ENCODE data around the gene ST6GAL1.
"Not testable (repeated sequence)": the region's sequence is repeated elsewhere in the genome, so short reads cannot be mapped to it uniquely, and the experiment has no call there.

The ST6GAL1 gene

DNA sequence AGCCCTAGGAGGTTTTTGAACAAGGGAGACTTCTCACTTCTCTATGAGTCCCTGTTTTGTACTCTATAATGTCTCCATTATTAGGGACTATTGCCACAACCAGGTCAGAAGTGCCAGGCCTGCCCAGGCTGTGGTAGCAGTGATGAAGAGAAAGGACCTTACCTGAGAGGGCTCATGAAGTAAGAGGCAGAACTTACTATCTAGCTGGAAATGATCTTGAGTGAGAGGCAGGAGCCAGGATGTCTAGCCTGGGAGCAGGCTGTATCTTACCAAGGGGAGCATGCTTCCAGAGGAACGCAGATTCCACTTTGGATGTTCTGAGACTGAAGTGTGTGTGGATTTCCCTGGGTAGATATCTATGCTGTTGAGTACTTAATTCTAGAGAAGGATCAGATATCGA is 115.7 kb downstream of the ST6GAL1 start:
- DNase-seq (ENCODE audit: low spot score) = no peak

- no peak for DNase-seq (ENCODE audit: low spot score)
These were observed 119.3 kb downstream of the ST6GAL1 start for GRCh38 chr3:187049462-187050101.

GRCh38 chr3:187051066-187051465 is 120.7 kb downstream of the ST6GAL1 start:
- DNase-seq (ENCODE audit: low spot score) = no peak

GRCh38 chr3:187051724-187052366 is 121.5 kb downstream of the ST6GAL1 start:
- DNase-seq (ENCODE audit: low spot score) = no peak

DNA sequence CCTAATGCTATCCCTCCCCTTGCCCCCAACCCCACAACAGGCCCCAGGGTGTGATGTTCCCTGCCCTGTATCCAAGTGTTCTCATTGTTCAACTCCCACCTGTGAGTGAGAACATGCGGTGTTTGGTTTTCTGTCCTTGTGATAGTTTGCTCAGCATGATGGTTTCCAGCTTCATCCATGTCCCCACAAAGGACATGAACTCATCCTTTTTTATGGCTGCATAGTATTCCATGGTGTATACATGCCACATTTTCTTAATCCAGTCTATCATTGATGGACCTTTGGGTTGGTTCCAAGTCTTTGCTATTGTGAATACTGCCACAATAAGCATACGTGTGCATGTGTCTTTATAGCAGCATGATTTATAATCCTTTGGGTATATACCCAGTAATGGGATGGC is 122.1 kb downstream of the ST6GAL1 start:
- DNase-seq (ENCODE audit: low spot score) = not testable (repeated sequence)

DNA sequence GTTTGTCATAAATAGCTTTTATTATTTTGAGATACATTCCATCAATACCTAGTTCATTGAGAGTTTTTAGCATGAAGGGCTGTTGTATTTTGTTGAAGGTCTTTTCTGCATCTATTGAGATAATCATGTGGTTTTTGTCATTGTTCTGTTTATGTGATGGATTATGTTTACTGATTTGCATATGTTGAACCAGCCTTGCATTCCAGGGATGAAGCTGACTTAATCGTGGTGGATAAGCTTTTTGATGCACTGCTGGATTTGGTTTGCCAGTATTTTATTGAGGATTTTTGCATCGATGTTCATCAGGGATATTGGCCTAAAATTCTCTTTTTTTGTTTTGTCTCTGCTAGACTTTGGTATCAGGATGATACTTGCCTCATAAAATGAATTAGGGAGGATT is 124.1 kb downstream of the ST6GAL1 start:
- not testable (repeated sequence) for DNase-seq (ENCODE audit: low spot score)

- DNase-seq (ENCODE audit: low spot score) = not testable (repeated sequence)
These were observed 127.5 kb downstream of the ST6GAL1 start for GRCh38 chr3:187057803-187058202.

DNA sequence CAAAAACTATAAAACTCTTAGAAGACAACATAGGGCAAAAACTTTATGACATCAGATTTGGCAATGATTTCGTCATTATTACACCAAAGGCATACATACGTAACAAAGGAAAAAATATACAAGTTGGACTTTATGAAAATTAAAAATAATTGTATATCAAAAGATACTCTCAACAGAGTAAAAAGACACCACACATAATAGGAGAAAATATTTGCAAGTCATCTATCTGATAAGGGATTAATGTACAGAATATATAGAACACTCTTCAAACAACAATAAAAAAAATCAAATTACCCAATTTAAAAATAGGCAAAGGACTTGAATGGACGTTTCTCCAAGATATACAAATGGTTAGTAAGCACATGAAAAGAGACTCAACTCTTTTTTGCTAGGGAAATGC is 131.4 kb downstream of the ST6GAL1 start:
- DNase-seq (ENCODE audit: low spot score) = no peak

- DNase-seq (ENCODE audit: low spot score) = no peak
These were observed 132.3 kb downstream of the ST6GAL1 start for GRCh38 chr3:187062526-187063177.

DNA sequence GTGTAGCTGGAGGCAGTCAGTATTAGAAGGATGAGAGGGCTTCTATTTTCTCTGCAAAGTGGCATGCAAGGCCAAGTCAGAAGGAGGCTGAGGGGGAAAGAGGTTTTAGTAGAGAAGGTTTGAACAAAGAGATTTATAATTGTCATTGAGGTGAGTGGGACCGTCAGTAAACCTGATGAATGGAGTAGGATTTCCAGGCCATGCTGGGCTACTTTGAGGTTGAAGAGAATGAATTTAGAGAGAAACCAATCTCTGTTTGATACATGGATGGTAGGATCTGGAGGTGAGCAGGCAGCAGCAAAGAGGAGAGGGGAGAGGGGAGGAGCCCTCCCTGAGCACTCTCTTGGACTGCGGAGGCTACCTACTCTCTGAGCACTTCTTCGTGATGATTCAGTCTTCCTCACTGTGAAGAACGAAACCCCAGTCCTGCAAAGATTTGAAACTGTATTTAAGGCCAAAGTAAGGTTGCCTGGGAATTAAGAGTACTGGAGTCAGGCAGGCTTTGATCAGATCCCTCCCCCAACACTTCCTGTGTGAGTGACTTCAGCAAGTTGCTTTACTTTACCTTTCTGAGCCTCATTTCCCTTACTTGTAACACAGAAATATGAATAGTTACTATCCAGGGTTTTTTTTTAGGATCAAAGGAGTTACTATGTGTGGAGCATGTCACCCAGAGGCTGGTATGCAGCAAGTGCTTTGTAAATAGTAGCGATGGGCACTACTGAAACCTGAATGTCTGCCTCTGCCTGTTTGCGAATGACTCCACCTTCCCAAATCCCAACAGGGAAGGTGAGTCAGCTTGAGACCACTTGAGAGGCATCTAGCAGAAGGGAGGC is 133.2 kb downstream of the ST6GAL1 start:
- no peak for DNase-seq (ENCODE audit: low spot score)

DNA sequence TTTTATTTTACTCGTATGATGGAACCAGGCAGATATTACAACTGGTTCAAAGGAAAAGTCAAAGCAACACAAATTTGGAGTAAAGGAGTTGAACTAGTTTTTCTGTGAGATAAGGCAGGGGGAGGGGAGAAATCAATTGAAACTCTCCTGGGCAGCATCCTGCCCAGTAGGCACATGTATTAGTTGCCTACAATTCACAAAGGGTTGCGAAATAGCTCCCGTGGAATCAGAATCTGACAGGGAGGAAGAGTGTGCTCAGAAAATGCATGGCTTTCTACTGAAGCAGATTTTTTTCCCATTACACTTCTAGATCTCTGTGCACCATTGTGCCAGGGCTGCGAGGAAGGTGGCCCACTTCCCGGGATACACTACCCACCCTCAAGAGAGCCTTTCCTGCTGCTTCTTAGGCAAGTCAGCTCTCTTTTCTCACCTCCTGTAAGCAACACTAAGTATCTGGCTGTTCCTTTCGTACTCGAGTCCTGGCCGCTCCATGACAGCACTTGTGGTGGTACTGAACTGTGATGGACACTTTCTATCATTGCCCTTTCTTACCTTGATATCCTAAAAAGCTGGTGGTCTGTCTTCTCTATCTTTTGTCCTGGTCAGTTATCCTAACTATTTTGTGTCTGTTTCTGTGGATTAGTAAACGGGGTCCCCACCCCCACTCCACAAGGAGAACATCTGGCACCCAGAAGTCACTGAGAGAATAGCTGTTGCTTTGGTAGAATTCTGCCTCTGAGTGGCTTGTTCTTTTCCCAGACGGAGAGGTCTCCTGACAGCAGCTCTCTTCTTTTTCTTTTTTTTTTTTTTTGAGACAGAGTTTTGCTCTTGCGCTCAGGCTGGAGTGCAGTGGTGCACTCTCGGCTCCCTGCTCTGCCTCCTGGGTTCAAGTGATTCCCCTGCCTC is 134.1 kb downstream of the ST6GAL1 start:
- DNase-seq (ENCODE audit: low spot score) = no peak

GRCh38 chr3:187066228-187066995 is 136.1 kb downstream of the ST6GAL1 start:
- no peak for DNase-seq (ENCODE audit: low spot score)

DNA sequence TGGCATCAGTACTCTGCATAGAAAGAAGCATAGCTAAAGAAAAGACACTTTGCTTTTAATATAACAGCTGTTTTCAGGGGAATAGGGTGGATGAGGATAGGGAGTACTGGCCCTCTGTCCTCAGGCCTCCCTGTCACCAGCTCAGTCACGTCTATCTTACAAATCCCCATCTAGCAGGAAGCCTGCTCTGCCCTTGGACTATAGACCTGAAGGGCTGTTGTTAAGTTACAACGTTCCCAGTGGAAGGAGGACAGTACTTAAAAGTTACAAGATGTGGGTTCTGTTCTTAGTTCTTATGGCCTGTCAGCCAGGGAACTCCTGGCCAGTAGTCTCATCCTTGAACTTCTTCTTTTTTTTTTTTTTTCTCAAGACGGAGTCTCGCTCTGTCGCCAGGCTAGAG is 138.5 kb downstream of the ST6GAL1 start:
- DNase-seq (ENCODE audit: low spot score) = no peak

DNA sequence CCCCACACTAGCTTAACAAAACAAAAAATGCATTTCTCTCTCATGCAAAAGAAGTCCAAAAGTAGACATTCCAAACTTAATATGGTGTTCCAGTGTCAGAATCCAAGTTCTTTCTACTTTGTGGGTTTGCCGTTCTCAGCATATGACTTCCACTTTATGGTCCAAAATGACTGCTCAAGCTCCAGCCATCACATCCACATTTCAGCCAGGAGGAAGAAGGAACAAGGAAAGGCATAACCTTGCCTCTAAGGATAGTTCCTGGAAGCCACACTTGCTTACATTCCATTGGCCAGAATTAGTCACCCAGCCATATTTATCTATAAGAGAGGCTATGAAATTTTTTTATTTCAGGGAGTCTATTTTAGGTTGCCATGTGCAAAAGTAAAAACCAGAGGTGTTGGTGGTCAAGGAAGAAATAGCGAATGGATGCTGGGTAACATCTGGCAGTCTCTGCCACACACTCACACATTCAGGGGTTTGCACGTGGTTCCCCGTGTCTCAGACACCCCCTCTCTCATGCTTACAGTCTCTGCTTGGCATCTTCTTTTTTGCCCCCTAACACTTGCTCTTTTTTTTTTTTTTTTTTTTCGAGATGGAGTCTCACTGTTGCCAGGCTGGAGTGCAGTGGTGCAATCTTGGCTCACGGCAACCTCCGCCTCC is 139.7 kb downstream of the ST6GAL1 start:
- no peak for DNase-seq (ENCODE audit: low spot score)

DNA sequence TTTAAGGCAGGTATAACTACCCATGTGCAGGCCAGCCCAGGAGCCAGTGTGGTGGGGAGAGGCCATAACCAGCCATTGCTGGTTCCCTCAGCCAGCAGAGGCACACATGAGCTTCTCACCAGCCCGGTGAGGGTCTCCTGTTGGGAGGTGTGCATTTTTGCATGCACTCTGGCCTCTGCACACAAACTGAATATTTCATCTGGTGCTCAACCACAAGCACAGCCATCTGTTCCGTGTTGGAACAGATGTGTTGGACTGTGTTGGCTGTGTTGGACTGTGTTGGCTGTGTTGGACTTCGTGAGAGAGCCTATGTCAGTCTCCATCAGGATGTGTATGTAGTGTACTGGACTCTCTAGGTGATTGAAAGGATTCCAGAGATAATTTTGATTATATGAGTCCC is 141.8 kb downstream of the ST6GAL1 start:
- no peak for DNase-seq (ENCODE audit: low spot score)

DNA sequence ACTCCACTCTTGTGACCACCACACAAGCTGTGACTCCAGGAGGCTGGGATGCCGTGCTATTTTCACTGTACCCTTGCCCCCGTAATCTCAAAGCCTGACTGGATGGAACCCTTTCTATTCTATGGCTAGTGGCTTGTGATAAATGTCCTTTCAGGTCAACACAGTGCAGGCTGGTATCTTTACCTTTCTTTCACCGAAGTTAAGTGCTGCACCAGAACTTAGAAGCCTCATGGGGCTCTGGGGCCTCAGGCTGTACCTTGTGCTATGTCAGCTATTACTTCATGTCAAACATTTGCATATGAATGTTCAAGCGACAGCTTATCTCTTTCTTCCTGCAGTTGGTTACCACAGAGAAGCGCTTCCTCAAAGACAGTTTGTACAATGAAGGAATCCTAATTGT is 142.2 kb downstream of the ST6GAL1 start:
- no peak for DNase-seq (ENCODE audit: low spot score)

DNA sequence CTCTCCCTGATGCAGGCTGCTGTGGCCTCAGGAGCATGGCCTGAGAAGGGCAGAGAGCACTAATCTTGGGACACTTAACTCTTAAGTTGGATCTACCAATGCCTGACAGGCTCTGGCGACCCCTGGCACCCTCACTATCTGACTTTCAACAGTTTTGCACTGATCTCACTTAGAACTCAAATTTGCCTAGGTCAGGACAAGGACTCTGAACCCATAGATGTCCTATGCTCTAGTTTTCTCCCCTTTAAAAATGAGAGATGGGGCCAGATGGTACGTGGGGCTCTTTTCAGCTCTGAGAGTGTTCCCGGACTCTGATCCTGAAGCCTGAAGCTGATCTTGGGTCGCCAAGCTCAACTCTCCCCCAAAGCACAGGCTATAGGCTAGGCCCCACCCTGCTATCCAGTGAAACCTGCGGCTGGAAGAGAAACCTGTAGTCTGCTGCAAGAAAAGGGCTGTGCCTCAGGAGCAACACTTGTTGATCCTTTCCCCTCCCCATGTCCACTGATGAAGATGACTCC is 143.3 kb downstream of the ST6GAL1 start:
- no peak for DNase-seq (ENCODE audit: low spot score)

GRCh38 chr3:187074846-187075245 is 144.5 kb downstream of the ST6GAL1 start:
- DNase-seq (ENCODE audit: low spot score) = no peak

DNA sequence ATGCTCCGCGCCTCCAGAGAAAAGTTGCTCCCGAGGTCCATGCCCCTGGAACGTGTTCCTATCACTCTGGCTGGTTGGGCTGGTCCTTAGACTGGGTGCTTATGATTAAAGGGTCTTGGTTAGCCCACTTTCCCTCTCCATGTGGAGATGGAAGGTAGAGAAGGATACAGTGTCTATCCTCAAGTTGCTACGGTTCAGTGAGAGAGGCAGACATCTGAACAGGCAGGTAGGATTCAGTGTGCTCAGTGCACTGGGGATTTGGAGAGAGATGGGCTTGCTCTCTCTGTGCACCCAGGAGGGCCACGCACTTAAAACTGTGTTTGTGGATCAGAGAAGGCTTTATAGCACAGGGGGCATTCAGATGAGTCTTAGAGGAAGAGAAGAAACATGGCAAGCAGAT is 146.0 kb downstream of the ST6GAL1 start:
- no peak for DNase-seq (ENCODE audit: low spot score)

DNA sequence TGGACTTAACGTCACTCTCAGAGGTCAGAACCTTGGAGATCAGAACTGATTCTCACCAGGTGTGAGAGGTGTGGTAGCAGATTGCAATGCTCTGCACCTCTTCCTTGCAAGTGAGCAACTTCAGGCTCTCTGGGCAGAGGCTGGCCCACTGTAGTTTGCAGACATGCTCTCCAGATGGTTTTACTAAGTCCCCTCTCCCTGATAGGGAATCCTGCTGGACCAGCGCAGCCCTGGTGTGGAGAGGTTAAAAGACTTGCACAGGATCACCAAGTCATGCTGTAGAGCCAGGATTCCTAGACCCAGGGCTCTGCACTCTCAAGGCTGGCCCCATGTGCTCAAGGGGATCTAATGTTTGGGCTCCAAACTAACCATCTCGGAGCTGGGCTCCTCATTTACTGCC is 146.8 kb downstream of the ST6GAL1 start:
- no peak for DNase-seq (ENCODE audit: low spot score)
